Measurements from ENCODE around the gene UBR3.

GRCh38 chr2:169840747-169841142 lies 13.5 kb downstream of the UBR3 start:
- TF ChIP-seq POLR2AphosphoS5 (IDR thresholded peaks at IDR 0.05; ENCODE audit: low read depth) = no peak
- TF ChIP-seq, protein P1, sequence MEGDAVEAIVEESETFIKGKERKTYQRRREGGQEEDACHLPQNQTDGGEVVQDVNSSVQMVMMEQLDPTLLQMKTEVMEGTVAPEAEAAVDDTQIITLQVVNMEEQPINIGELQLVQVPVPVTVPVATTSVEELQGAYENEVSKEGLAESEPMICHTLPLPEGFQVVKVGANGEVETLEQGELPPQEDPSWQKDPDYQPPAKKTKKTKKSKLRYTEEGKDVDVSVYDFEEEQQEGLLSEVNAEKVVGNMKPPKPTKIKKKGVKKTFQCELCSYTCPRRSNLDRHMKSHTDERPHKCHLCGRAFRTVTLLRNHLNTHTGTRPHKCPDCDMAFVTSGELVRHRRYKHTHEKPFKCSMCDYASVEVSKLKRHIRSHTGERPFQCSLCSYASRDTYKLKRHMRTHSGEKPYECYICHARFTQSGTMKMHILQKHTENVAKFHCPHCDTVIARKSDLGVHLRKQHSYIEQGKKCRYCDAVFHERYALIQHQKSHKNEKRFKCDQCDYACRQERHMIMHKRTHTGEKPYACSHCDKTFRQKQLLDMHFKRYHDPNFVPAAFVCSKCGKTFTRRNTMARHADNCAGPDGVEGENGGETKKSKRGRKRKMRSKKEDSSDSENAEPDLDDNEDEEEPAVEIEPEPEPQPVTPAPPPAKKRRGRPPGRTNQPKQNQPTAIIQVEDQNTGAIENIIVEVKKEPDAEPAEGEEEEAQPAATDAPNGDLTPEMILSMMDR (IDR thresholded peaks at IDR 0.05; ENCODE audit: insufficient read depth, low read length) = no peak
- no peak for TF ChIP-seq SPI1 (IDR thresholded peaks at IDR 0.05; ENCODE audit: borderline replicate concordance, low read depth)
- TF ChIP-seq REST (IDR thresholded peaks at IDR 0.05; ENCODE audit: insufficient replicate concordance, low read depth) = no peak

All from HL-60 (cell line).